ENCODE results near the gene GLYATL1.

- TF ChIP-seq IRF2 (CRISPR knock-in tag; IDR thresholded peaks at IDR 0.05) = no peak
- no peak for TF ChIP-seq REST (IDR thresholded peaks at IDR 0.05; ENCODE audit: borderline replicate concordance in 1 of 2, low read depth in 1 of 2, low read length in 2 of 2)
- TF ChIP-seq, protein P1, sequence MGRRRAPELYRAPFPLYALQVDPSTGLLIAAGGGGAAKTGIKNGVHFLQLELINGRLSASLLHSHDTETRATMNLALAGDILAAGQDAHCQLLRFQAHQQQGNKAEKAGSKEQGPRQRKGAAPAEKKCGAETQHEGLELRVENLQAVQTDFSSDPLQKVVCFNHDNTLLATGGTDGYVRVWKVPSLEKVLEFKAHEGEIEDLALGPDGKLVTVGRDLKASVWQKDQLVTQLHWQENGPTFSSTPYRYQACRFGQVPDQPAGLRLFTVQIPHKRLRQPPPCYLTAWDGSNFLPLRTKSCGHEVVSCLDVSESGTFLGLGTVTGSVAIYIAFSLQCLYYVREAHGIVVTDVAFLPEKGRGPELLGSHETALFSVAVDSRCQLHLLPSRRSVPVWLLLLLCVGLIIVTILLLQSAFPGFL (CRISPR knock-in tag; IDR thresholded peaks at IDR 0.05) = no peak
- no peak for TF ChIP-seq NR2F6 (IDR thresholded peaks at IDR 0.05)
- TF ChIP-seq NR2F6 (CRISPR knock-in tag; IDR thresholded peaks at IDR 0.05) = no peak
- no peak for TF ChIP-seq ZFX (CRISPR knock-in tag; IDR thresholded peaks at IDR 0.05; ENCODE audit: low read depth)
- TF ChIP-seq, protein P2, sequence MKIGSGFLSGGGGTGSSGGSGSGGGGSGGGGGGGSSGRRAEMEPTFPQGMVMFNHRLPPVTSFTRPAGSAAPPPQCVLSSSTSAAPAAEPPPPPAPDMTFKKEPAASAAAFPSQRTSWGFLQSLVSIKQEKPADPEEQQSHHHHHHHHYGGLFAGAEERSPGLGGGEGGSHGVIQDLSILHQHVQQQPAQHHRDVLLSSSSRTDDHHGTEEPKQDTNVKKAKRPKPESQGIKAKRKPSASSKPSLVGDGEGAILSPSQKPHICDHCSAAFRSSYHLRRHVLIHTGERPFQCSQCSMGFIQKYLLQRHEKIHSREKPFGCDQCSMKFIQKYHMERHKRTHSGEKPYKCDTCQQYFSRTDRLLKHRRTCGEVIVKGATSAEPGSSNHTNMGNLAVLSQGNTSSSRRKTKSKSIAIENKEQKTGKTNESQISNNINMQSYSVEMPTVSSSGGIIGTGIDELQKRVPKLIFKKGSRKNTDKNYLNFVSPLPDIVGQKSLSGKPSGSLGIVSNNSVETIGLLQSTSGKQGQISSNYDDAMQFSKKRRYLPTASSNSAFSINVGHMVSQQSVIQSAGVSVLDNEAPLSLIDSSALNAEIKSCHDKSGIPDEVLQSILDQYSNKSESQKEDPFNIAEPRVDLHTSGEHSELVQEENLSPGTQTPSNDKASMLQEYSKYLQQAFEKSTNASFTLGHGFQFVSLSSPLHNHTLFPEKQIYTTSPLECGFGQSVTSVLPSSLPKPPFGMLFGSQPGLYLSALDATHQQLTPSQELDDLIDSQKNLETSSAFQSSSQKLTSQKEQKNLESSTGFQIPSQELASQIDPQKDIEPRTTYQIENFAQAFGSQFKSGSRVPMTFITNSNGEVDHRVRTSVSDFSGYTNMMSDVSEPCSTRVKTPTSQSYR (CRISPR knock-in tag; IDR thresholded peaks at IDR 0.05; ENCODE audit: borderline replicate concordance) = no peak
- TF ChIP-seq ZNF354B (CRISPR knock-in tag; IDR thresholded peaks at IDR 0.05) = no peak
- TF ChIP-seq, protein P3, sequence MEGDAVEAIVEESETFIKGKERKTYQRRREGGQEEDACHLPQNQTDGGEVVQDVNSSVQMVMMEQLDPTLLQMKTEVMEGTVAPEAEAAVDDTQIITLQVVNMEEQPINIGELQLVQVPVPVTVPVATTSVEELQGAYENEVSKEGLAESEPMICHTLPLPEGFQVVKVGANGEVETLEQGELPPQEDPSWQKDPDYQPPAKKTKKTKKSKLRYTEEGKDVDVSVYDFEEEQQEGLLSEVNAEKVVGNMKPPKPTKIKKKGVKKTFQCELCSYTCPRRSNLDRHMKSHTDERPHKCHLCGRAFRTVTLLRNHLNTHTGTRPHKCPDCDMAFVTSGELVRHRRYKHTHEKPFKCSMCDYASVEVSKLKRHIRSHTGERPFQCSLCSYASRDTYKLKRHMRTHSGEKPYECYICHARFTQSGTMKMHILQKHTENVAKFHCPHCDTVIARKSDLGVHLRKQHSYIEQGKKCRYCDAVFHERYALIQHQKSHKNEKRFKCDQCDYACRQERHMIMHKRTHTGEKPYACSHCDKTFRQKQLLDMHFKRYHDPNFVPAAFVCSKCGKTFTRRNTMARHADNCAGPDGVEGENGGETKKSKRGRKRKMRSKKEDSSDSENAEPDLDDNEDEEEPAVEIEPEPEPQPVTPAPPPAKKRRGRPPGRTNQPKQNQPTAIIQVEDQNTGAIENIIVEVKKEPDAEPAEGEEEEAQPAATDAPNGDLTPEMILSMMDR (CRISPR knock-in tag; IDR thresholded peaks at IDR 0.05) = no peak
- TF ChIP-seq PHF8 (CRISPR knock-in tag; IDR thresholded peaks at IDR 0.05) = no peak
- TF ChIP-seq SP2 (CRISPR knock-in tag; IDR thresholded peaks at IDR 0.05) = no peak
- TF ChIP-seq ZNF557 (CRISPR knock-in tag; IDR thresholded peaks at IDR 0.05) = no peak
- TF ChIP-seq EZH2 (conservative IDR thresholded peaks at IDR 0.05; ENCODE audit: low read depth, low read length) = no peak
- TF ChIP-seq PPARG (CRISPR knock-in tag; conservative IDR thresholded peaks at IDR 0.05) = no peak
These were observed 41.2 kb upstream of the GLYATL1 start for GRCh38 chr11:58898106-58898505.
